GM18526 (cell line): ENCODE measurements around the gene TJP3.
A peak's percentile ranks its signal among the peaks of the same experiment; 100 is the strongest.

Experiments
- POLR2A ChIP-seq: IDR thresholded peaks from 3 replicates; pipeline ENCODE4 v1.6.1; 2011; ENCODE audit not compliant: insufficient read length; ENCODE audit errors: extremely low read depth

TJP3 gene

DNA sequence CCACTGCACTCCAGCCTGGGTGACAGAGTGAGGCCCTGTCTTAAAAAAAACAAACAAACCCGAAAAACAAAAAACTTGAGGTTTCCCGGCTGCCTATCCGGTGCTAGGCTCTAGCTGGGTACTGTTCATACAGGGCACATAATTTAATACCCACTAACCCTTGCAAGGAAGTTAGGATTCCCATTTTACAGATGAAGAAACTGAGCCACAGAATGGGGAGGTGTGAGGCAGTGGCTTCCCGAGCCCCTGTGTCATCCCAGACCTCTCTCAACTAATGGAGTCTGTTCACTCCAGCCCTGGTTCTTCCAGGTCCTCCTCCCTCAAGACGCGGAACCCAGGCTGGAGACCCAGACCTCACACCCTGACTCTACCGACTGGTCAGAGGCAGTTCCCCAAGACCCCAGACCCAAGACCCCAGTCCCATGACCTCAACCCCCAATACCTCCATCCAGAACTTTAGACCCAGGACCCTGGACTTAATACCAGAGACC lies 52.7 kb downstream of the TJP3 start:
- TF ChIP-seq POLR2A: no peak

DNA sequence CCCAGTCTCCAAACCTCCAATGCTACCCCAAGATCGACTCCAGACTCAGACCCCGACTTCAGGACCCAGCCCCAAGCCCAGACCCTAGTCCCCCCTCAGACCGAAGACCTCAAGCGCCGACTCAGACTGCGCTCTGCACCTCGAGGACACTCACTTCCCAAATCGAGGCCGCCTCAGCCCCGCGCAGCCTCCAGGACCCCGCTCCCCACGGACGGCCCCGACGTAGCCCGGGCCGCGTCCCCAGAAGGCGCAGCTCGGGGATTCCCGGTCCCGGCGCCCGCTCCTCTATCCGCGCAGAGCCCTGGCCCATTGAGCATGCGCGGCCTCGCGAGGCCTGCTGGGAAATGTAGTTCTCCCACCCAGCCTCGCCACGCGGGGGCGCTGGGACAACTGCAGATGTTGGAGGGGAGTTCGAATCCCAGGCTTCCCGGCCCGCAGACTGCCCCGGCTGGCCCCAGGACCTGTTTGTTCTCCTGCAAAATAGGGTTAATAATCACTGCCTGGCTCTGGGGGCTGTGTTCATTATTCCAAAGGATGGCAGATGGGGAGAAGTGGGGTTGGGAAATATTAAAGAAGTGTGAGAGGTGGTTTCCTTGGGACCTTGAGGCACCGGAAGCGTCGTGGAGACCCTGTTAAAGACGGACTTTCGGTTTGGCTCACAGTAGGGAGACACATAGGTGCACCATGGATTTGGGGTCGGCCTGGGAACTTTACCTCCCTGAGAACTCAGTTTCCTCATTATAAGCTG lies 53.4 kb downstream of the TJP3 start, which contains the start of gene APBA3:
APBA3 (minus strand) TSS at position 311 of the 748 bp plus-strand sequence. CDS start 1,428 bp downstream, outside the sequence.
- peak; percentile 88 for TF ChIP-seq POLR2A

DNA sequence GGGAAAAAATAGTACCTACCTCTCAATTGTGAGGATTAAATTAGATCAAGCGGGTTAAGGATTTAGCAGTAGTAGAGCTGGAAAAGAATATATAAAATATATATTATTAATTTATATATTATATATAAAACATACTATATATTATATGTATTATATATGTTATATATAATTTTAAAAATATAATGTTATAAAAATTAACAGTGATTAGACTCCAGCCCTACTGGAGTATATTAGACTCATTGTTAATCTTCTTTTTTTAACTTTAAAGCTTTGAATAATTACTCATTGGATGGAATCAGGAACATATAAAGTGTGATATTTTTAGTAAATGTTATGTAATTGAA lies 53.9 kb downstream of the TJP3 start:
- TF ChIP-seq POLR2A: no peak

DNA sequence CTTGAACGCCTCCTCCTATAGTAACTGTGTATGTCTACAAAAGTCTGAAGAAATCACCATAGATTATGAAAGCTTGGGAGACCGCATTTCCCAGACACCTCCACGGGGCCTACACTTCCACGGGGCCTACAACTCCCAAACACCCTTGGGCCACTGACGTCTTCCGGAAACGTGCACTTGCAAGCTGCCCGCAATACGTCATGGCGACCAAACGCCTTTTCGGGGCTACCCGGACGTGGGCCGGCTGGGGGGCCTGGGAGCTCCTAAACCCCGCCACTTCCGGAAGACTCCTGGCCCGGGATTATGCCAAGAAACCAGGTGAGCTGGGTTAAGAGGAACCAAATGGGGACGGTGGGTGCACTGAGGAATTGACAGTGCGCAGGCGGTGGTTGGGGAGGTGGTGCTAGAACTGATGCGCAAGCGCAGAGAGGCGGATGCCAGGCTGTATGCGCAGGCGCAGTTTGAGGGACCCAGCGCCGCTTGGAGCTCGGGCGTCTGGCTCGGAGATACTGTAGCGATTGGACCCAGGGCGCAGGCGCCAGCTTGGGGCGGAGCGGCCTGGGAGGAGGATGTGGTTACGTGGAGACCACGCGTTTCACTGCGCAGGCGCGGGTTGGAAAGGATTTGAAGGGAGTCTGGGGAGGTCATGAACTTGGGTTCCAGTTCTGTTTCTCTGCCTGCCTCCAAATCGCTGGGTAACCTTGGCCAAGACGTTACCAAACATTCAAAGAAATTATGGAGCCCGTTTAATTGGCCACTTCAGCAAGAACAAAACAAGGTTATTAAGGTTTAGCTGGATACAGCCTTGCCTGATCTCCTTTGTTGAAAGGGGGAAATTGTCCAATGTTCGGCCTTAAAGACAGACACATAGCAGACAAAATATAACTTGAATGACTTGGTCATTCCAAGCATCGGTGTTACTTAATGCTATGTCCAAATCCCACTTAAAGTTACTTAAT lies 54.6 kb downstream of the TJP3 start, which contains the start of gene MRPL54:
MRPL54 (plus strand) TSS at position 182 of the 959 bp plus-strand sequence; CDS start at position 201, 19 bp downstream.
- peak; percentile 86 for TF ChIP-seq POLR2A

DNA sequence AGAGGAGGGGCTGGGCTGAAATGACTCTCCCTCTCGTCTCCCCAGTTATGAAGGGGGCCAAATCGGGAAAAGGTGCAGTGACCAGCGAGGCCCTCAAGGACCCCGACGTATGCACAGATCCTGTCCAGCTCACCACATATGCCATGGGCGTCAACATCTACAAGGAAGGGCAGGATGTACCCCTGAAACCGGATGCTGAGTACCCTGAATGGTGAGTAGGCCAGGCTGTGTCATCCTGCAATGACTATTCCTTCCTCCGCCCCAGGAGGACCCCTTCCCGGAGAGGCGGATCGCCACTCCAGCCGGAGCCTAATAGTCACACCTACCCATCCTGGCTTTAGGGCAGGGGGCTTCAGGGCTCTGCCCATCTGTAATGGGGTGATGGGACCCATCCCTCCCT lies 56.9 kb downstream of the TJP3 start:
- TF ChIP-seq POLR2A: no peak

DNA sequence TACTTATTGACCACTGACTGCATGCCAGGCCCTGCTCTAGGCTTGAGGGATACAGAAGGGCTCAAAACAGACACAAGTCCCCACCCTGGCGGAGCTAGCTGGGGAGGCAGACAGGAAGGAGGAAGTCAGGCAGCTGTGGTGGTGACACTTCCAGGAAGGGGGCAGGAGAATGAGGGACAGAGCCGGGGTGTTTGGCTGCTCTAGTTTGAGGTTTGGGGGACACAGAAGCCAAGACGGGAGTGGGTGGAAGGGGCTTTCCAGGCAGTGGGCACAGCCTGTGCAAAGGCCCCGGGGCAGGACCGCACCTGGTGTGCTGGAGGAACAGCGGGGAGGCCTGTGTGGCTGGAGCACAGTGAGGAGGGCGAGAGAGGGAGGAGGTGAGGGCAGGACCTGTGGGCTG lies 58.3 kb downstream of the TJP3 start:
- TF ChIP-seq POLR2A: no peak

DNA sequence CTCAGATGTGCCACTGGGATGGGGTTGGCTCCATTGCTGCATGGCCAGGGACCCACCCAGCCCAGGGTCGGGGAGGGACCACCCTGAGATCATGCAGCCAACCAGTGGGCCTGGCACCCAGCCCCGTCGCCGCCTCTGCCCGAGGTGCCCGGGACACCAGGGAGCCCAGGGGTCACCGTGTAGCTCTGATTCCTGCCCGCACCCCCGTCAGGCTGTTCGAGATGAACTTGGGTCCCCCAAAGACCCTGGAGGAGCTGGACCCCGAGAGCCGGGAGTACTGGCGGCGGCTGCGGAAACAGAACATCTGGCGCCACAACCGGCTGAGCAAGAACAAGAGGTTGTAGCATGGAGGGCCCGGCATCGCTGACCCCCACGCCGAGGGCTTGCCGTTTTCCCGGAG lies 58.9 kb downstream of the TJP3 start:
- TF ChIP-seq POLR2A: no peak

DNA sequence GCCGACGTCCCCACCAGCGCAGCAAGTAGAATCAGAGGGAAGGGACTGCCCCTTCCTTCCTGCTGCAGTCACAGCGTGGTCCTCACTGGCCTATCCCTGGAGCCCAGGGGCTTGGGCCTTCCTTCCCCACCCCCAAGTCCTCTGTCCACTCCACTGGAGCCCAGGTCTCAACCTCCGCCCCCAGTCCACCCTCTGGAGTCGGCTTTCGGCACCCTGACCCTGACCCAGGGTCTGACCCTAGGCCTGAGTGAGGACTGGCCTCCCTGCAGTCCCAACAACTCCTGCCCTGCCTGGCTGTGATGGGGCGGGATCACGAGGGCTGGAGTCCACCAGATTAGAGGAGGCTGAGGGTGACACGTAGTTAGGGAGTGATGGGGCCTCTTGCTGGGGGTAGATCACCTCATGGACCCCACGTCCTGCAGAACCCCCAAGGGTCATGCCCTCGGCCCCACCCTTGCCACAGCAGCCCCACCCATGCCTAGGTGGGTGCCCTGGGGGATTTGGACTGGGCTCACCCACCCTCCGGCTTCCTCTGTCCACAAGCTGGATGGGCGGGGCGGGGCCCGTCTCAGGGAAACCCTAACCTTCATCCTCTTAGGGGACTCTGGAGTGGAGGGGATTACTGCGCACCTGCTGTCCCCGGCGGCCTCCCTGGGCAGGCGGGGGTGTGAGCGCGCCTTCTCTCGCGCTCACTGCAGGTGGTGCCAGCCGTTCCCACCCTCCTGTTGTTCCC lies 60.0 kb downstream of the TJP3 start:
- no peak for TF ChIP-seq POLR2A

DNA sequence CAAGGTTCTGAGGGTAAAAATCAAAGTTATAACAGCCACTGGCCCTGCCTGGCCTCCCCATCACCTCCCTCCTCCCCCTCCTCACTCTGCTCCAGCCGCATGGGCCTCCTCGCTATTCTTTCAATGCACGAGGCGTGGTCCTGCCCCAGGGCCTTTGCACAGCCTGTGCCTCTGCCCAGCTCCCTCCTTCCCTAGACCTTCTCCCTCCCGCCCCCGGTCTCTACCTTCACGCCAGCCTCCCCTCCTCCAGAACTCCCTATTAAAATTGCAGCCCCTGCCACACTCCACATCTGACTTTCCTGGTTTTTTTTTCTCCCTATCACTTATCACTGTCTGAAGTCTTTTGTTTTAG lies 60.5 kb downstream of the TJP3 start:
- no peak for TF ChIP-seq POLR2A

DNA sequence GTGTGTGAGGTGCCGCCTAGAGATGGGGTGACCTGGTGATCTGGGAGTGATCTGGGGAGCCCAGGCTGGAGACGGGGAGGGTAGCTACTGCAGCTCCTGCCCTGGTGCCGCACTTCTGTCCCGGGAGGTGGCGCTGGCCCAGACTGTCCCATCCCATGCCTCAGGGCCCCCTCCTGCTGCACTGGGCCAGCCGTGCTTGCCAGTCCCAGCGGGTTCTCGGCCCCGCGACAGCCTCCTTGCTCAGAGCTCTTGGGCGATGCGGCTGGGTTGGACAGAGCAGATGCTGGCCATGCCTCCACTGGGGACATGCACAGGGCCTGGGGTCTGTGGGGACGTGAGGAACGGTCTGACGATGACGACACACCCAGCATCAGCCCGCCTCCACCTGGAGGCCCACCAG lies 61.3 kb downstream of the TJP3 start:
- no peak for TF ChIP-seq POLR2A

DNA sequence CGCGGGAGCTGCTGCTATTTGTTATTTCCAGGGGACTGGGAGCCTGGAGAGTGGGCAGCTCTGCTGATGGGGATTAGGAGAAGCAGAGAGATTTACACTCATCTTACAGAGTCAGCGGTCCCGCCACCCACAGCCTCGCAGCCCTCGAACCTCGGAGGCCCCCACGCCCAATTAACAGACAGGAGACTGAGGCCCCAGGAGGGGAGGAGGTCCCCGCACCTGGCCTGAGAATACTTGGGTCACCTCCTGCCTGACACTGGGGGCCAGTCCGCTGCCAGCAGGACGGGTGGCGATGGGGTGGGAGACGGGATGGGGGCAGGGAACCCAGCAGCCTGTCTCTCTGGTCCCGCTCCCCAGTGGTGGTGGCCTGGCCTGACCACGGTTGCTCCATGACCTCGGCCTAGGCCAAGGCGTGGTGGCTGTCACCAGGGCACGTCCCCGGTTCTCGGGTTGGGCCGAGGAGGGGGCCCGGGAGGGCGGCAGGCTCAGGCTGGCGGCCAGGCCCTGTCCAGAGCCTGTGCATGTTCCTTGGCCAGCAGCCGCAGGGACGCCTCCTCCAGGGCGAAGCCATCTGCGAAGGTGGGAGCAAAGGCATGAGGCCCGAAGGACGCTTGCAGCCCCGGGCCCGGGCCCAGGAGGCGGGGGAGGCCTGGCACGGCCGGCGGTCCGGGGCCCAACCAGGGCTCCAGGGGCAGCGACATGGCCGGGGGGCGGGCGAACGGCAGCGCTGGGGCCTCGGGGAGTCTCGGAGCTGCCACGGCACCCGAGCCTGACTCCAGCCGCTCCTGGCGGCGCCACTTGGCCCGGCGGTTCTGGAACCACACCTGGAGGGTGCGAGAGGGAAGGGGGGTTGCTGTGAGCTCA lies 62.2 kb downstream of the TJP3 start:
- no peak for TF ChIP-seq POLR2A

DNA sequence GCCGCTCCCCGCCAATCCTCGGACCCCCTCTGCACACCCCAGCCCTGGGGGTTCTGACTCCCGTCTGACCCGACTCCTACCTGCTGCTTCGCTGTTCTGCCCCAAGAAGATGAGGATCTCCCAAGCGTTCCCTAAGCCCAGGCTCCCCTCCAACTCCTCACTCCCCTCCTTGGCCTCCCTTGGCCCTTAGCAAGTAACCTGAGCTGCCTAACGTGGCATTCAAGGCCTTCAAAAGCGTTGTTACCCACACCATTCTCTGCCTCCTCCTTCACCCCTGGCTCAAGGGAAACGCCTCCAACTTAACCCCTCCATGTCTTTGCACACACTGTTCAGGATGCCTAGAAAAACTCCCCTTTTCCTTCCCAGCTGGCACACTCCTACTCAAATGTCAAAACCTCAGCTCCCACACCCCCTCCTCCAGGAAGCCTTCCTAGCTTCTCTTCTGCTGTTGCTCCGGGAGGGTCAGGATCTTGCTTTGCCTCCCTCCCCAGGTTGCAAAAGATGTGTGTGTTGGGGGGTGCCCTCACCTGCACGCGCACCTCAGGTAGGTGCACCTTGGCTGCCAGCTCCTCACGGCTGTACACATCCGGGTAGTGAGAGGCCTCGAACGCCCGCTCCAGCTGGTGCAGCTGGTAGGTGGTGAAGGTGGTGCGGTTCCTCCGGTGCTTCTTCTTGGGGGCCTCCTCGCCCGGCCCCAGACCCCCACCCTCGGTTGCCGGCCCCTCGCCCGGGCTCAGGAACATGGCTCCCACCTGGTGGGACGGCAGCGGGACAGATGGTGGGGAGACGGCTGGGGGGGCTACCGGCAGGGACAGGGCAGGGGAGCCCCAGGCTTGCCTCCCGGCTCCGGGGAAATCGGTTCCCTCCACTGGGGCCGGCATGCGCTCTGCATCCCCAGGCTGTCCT lies 63.1 kb downstream of the TJP3 start:
- no peak for TF ChIP-seq POLR2A

DNA sequence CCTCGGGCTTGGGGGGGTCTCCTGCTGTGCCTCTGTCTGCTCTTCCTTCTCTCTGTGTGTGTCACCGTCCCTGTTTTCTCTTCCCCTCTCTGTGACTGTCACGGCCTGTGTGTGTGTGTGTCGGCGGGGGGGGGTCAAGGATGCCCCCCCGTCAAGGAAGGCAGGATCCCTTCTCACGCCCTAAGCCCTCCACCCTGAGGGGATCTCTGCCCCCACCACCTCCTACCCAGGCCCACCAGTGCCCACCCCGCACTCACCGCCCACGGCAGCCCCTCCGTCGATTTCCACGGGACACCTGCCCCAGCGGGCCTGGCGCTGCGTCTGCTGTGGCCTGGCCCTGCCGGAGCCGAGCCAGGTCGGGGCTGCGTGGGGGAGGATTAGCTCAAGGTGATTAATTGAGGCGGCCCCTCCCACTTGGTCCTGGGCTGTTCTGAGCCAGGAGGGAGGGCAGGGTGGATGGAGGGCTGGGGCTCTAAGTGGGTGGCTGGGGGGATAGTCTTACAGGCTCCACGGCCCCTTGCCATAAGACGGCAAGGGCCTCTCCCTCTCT lies 63.8 kb downstream of the TJP3 start, which contains the start of gene RAX2:
RAX2 (minus strand) TSS at position 323 of the 550 bp plus-strand sequence. CDS start 486 bp downstream, outside the sequence.
- no peak for TF ChIP-seq POLR2A
